H1 (cell line): ENCODE results near the gene ACADVL.

Source experiments
- CTCF ChIP-seq, 3 experiments: IDR thresholded peaks; 1 replicate in 2 of 3; 2 replicates in 1 of 3; pipeline versions ENCODE4 v1.5.1 to v1.6.1; 2011; ENCODE audit warnings: low read length in 3 of 3, mild to moderate bottlenecking in 3 of 3, inconsistent platforms in 2 of 3, low read depth in 1 of 3, moderate library complexity in 1 of 3; ENCODE audit not compliant: insufficient read depth in 1 of 3; ENCODE audit errors: control extremely low read depth in 1 of 3
- EGR1 ChIP-seq: IDR thresholded peaks from 2 replicates; pipeline ENCODE4 v1.6.1; 2011; ENCODE audit warnings: low read depth, low read length, borderline replicate concordance
- EZH2 ChIP-seq: fragments of 200-600 bp; sonication (generic); IDR thresholded peaks from 2 replicates; pipeline ENCODE4 v1.7.1; 2012; ENCODE audit warnings: low read depth, mild to moderate bottlenecking, moderate library complexity, low read length, inconsistent platforms; ENCODE audit not compliant: severe bottlenecking
- HDAC2 ChIP-seq, 2 experiments: fragments of 300-600 bp in 1 of 2; sonication (generic) in 1 of 2; IDR thresholded peaks; 2 replicates each; pipeline ENCODE4 v1.6.1; 2011 to 2012; ENCODE audit warnings: low read depth in 2 of 2, low read length in 2 of 2, mild to moderate bottlenecking in 2 of 2, moderate library complexity in 2 of 2, borderline replicate concordance in 1 of 2, inconsistent platforms in 1 of 2
- MAFK ChIP-seq: IDR thresholded peaks from 2 replicates; pipeline ENCODE4 v1.6.1; 2012; ENCODE audit warnings: low read depth, mild to moderate bottlenecking, improper control_type of control experiment, low read length
- PHF8 ChIP-seq: fragments of 200-600 bp; sonication (generic); conservative IDR thresholded peaks from 2 replicates; pipeline ENCODE4 v1.7.1; 2012; ENCODE audit warnings: low read depth, mild to moderate bottlenecking, inconsistent platforms, low read length, moderate library complexity
- TBP ChIP-seq: IDR thresholded peaks from 2 replicates; pipeline ENCODE4 v1.6.1; 2011; ENCODE audit warnings: low read depth, low read length, improper control_type of control experiment

GRCh38 chr17:7215652-7216180 lies 4.0 kb upstream of the ACADVL start:
- TF ChIP-seq CTCF (IDR thresholded peaks at IDR 0.05; ENCODE audit: control extremely low read depth in 1 of 3, insufficient read depth in 1 of 3, low read depth in 1 of 3, low read length in 3 of 3) (no peak), EZH2 (no peak), EGR1 (no peak), HDAC2 (IDR thresholded peaks at IDR 0.05; ENCODE audit: borderline replicate concordance in 1 of 2, low read depth in 2 of 2, low read length in 2 of 2) (no peak), PHF8 (no peak), MAFK (no peak), TBP (no peak)
